ACC112 (cell line): ENCODE results near the gene CAGE1.
A peak's percentile ranks its signal among the peaks of the same experiment; 100 is the strongest.
"Not testable (repeated sequence)": the region's sequence is repeated elsewhere in the genome, so short reads cannot be mapped to it uniquely, and the experiment has no call there.

Experiments
- H2AFZ ChIP-seq: fragments of 200-600 bp; sonication (generic); one replicate; pipeline ENCODE4 v1.6.0; 2017; ENCODE audit warnings: antibody characterized with exemption, low read length; ENCODE audit not compliant: unreplicated experiment
- H3K27ac ChIP-seq: fragments of 200-600 bp; sonication (generic); 2 replicates; pipeline ENCODE4 v1.5.1; 2014; ENCODE audit warnings: low read depth, mild to moderate bottlenecking, antibody characterized with exemption, low read length, moderate library complexity
- H3K27me3 ChIP-seq: fragments of 200-600 bp; sonication (generic); 2 replicates; pipeline ENCODE4 v1.6.1; 2014; ENCODE audit warnings: mild to moderate bottlenecking, antibody characterized with exemption, low read length, moderate library complexity, mixed read lengths; ENCODE audit not compliant: insufficient read depth
- H3K36me3 ChIP-seq: fragments of 200-600 bp; sonication (generic); 2 replicates; pipeline ENCODE4 v1.6.1; 2016; ENCODE audit warnings: mild to moderate bottlenecking, antibody characterized with exemption, low read length, moderate library complexity, mixed read lengths; ENCODE audit not compliant: insufficient read depth
- H3K4me1 ChIP-seq: fragments of 200-600 bp; sonication (generic); one replicate; pipeline ENCODE4 v1.6.1; 2016; ENCODE audit warnings: low read length, mixed read lengths; ENCODE audit not compliant: insufficient read depth, unreplicated experiment, control insufficient read depth
- H3K4me3 ChIP-seq: fragments of 200-600 bp; sonication (generic); 2 replicates; pipeline ENCODE4 v1.5.1; 2014; ENCODE audit warnings: mild to moderate bottlenecking, low read depth, low read length
- H3K79me2 ChIP-seq: fragments of 200-600 bp; sonication (generic); one replicate; pipeline ENCODE4 v1.6.0; 2016; ENCODE audit warnings: low read length; ENCODE audit not compliant: control insufficient read depth, unreplicated experiment, insufficient read depth

CAGE1 gene

GRCh38 chr6:7339007-7339732 lies 50.4 kb downstream of the CAGE1 start:
- not testable (repeated sequence) for H3K4me3 ChIP-seq, H3K79me2 ChIP-seq, H3K4me1 ChIP-seq, H3K27ac ChIP-seq, H3K36me3 ChIP-seq, H2AFZ ChIP-seq, H3K27me3 ChIP-seq

GRCh38 chr6:7338031-7338430 lies 51.5 kb downstream of the CAGE1 start:
- H3K4me1 ChIP-seq: no peaks in the 10 kb centered on the region
- H3K79me2 ChIP-seq: no peaks in the 10 kb centered on the region
- H2AFZ ChIP-seq: no peak overlapping the region
- no peak overlapping the region for H3K27ac ChIP-seq
- H3K27me3 ChIP-seq: peaks cover 7% of the 10 kb centered on the region; the same call in 1 of the 2 replicates
- H3K36me3 ChIP-seq: no peaks in the 10 kb centered on the region
- no peak overlapping the region for H3K4me3 ChIP-seq

GRCh38 chr6:7335519-7335918 lies 54.0 kb downstream of the CAGE1 start:
- Histone ChIP-seq H3K27me3 (peaks cover 7% of the 10 kb centered on the region; the same call in 1 of the 2 replicates), H3K79me2 (no peaks in the 10 kb centered on the region), H3K27ac (no peak overlapping the region), H3K4me3 (no peak overlapping the region), H2AFZ (peak overlapping the region; percentile 7), H3K36me3 (no peaks in the 10 kb centered on the region), H3K4me1 (peaks cover 4% of the 10 kb centered on the region)

- Histone ChIP-seq H2AFZ (no peak overlapping the region), H3K36me3 (no peaks in the 10 kb centered on the region), H3K79me2 (no peaks in the 10 kb centered on the region), H3K27me3 (peaks cover 7% of the 10 kb centered on the region; the same call in 1 of the 2 replicates), H3K27ac (no peak overlapping the region), H3K4me3 (no peak overlapping the region), H3K4me1 (peaks cover 4% of the 10 kb centered on the region)
Measured at GRCh38 chr6:7334685-7335084, 54.9 kb downstream of the CAGE1 start.

DNA sequence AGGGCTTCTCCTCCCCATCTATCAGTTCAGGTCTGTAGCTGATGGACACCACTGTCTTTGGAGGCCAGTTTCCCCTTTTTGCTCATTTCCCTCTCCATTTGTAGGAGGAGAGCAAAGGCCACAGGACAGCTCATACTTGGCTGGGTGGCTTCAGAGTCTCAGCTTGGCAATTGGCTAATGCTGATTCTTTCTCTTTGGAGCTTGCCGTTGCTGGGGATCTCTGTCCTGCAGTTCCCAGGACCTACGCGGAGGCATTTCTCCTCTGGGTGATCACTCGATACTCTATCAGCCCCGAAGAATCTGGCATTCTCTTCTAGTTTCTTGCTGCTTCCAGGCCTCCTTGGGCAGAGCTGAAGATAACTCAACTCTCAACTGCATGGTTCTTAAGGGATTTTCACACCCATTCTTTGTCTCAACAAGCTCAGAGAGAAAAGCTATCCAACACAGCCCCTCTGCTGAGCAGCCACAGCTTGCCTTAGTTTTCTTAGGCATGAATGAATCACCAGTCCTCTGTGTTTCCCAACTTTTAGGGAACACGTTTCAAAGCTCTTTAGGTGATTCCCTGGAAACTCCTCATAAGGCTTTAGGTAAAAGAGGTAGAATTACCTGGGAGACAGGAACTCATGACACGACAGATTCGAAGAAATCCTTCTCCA lies 57.3 kb downstream of the CAGE1 start:
- H3K4me1 ChIP-seq: peaks cover 4% of the 10 kb centered on the region
- H3K4me3 ChIP-seq: no peak overlapping the region
- no peaks in the 10 kb centered on the region for H3K79me2 ChIP-seq
- H3K36me3 ChIP-seq: no peaks in the 10 kb centered on the region
- no peaks in the 10 kb centered on the region for H3K27me3 ChIP-seq
- H2AFZ ChIP-seq: peak overlapping the region; percentile 51
- H3K27ac ChIP-seq: 0 out of 2 replicates have a peak overlapping the region, but pooled peaks have one; percentile 15

- H3K4me1 ChIP-seq: peaks cover 4% of the 10 kb centered on the region
- H2AFZ ChIP-seq: no peak overlapping the region
- H3K27ac ChIP-seq: no peak overlapping the region
- H3K79me2 ChIP-seq: no peaks in the 10 kb centered on the region
- no peak overlapping the region for H3K4me3 ChIP-seq
- H3K36me3 ChIP-seq: no peaks in the 10 kb centered on the region
- H3K27me3 ChIP-seq: no peaks in the 10 kb centered on the region
Measured at GRCh38 chr6:7331452-7331851, 58.1 kb downstream of the CAGE1 start.

DNA sequence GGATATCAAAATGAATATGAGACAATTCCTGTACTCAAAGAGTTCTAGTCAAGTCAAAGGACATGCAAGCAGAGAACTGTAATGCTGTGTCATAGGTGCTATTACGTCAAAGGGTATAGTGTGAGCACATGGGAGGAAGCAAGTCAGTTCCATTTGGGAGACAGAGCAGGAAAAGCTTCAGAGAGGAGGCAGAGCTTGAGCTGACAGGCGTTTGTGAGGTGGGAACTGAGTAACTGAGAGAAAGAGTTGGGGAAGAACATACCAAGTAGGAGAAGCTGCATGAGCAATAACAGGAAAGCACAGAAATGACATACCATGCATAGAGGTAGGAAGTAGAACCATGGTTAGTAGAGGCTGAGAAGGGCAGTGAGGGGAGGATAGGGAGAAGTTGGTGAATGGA lies 61.3 kb downstream of the CAGE1 start:
- H3K4me1 ChIP-seq: peaks cover 4% of the 10 kb centered on the region
- H3K27ac ChIP-seq: no peak overlapping the region
- no peak overlapping the region for H3K4me3 ChIP-seq
- H2AFZ ChIP-seq: no peak overlapping the region
- no peaks in the 10 kb centered on the region for H3K36me3 ChIP-seq
- H3K27me3 ChIP-seq: no peaks in the 10 kb centered on the region; the same call in 1 of the 2 replicates
- no peaks in the 10 kb centered on the region for H3K79me2 ChIP-seq

DNA sequence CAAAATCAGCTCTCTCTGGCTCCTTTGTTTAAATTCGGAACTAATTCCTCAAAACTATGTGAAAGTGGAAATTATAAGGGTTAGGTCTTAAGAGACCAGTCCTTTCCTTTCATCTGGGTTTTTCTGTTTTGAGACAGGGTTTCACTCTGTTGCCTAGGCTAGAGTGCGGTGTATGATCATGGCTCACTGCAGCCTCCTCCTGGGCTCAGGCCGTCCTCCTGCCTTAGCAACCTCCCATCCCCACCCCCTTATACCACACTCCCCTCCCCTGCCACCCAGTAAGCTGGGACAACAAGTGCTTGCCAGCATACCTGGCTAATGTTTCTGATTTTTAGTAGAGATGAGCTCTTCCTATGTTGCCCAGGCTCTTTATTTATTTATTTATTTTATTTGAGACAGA lies 63.8 kb downstream of the CAGE1 start:
- Histone ChIP-seq H2AFZ (no peak overlapping the region), H3K4me1 (no peaks in the 10 kb centered on the region), H3K79me2 (no peaks in the 10 kb centered on the region), H3K27me3 (no peaks in the 10 kb centered on the region; the same call in 1 of the 2 replicates), H3K4me3 (no peak overlapping the region), H3K36me3 (no peaks in the 10 kb centered on the region), H3K27ac (no peak overlapping the region)

- Histone ChIP-seq H3K27ac (no peak overlapping the region), H3K4me3 (no peak overlapping the region), H2AFZ (no peak overlapping the region), H3K27me3 (no peaks in the 10 kb centered on the region; the same call in 1 of the 2 replicates), H3K36me3 (no peaks in the 10 kb centered on the region), H3K79me2 (no peaks in the 10 kb centered on the region), H3K4me1 (no peaks in the 10 kb centered on the region)
Measured at GRCh38 chr6:7324520-7324919, 65.0 kb downstream of the CAGE1 start.

GRCh38 chr6:7323074-7323473 lies 66.5 kb downstream of the CAGE1 start:
- no peaks in the 10 kb centered on the region for H3K36me3 ChIP-seq
- no peak overlapping the region for H3K27ac ChIP-seq
- no peak overlapping the region for H3K4me3 ChIP-seq
- no peaks in the 10 kb centered on the region for H3K79me2 ChIP-seq
- H3K27me3 ChIP-seq: no peaks in the 10 kb centered on the region; the same call in 1 of the 2 replicates
- no peaks in the 10 kb centered on the region for H3K4me1 ChIP-seq
- no peak overlapping the region for H2AFZ ChIP-seq

- not testable (repeated sequence) for H3K27ac ChIP-seq, H3K79me2 ChIP-seq, H3K4me3 ChIP-seq, H2AFZ ChIP-seq, H3K4me1 ChIP-seq, H3K27me3 ChIP-seq, H3K36me3 ChIP-seq
Measured at GRCh38 chr6:7321866-7322265, 67.7 kb downstream of the CAGE1 start.
